GM18519 (cell line): Measurements from ENCODE around the gene PCSK5.

Source experiments
- ATAC-seq: cut with Tn5 transposase; IDR thresholded peaks from one replicate; pipeline ENCODE4 v1.9.1; 2021; ENCODE audit warnings: mild to moderate bottlenecking, moderate library complexity; ENCODE audit not compliant: unreplicated experiment, low FRiP score

Gene PCSK5

GRCh38 chr9:75918154-75918553 is 27.7 kb downstream of the PCSK5 start:
- ATAC-seq, result no peak

GRCh38 chr9:75918909-75919308 is 28.4 kb downstream of the PCSK5 start:
- no peak for ATAC-seq

DNA sequence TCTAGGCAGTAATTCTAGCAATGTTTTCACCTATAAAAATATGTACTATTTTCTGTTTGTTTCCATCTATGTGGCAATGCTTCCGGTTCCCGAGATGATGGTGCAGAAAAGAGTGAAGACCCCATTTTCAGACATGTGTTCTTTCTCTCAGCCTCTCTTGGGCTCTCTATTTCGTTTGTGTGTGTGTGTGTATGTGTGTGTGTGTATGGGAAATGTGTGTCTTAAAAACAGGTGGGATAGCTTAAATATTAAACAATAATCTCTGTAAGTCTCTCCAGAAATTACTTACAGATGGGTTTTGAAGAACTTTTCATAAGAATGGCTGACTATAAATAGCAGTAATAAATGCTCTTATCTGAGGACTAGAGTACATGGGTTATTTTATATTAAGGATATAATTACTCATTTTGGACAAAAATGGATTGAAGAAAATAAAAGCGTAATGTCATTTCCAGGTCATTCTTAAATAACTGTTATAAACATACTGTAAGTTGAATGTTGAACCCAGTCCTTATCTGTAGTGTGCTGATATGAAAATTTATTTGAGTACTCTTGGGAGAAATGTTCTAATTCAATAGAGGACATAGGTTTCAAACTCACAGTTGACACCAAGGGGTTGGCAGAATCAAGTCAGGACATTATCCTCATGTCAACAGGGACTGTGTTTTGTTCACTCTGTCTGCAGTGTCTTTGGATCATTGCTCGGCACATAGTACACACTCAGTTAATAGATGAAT is 31.1 kb downstream of the PCSK5 start:
- ATAC-seq, result no peak

DNA sequence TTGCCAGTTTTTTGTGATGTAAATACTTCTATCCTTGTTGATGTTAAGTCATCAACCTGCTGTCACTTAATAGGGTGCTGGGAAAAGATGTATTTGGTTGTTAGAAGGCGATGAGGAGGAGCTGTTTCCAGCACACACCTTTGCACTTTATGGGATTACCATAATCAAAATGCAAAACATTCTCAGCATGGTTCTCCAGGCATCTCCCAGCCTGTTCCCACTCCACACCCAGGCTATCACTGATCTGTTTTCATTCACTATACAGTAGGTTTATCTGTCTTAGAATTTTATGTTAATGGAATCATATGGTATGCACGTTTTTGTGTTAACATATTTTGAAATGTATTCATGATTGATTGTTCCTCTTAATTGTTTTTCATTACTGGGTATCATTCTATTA is 35.9 kb downstream of the PCSK5 start:
- ATAC-seq, result no peak

- no peak for ATAC-seq
Observed at GRCh38 chr9:75927356-75927755, 36.9 kb downstream of the PCSK5 start.

- no peak for ATAC-seq
Observed at GRCh38 chr9:75930190-75930589, 39.7 kb downstream of the PCSK5 start.

- no peak for ATAC-seq
Observed at GRCh38 chr9:75930730-75931321, 40.4 kb downstream of the PCSK5 start.

DNA sequence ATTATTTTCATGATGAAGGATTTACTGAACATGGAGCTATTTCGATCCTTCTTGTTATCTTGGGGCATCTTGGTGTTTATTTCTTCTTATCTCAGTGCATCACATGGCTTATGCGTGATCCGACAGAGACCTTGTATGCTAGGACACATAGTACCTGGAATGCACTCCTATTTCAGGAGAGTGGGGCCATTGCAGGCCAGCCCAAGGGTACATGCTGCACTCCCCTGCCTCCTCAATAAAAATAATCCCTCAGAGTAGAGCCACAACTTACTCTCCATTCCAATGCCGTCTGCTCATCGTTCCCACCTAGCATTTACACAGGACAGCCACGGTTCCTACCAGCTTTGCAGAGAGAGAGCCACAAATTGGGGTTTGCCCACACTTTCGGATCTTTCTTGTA is 43.5 kb downstream of the PCSK5 start:
- no peak for ATAC-seq

GRCh38 chr9:75935591-75935990 is 45.1 kb downstream of the PCSK5 start:
- ATAC-seq, result no peak

DNA sequence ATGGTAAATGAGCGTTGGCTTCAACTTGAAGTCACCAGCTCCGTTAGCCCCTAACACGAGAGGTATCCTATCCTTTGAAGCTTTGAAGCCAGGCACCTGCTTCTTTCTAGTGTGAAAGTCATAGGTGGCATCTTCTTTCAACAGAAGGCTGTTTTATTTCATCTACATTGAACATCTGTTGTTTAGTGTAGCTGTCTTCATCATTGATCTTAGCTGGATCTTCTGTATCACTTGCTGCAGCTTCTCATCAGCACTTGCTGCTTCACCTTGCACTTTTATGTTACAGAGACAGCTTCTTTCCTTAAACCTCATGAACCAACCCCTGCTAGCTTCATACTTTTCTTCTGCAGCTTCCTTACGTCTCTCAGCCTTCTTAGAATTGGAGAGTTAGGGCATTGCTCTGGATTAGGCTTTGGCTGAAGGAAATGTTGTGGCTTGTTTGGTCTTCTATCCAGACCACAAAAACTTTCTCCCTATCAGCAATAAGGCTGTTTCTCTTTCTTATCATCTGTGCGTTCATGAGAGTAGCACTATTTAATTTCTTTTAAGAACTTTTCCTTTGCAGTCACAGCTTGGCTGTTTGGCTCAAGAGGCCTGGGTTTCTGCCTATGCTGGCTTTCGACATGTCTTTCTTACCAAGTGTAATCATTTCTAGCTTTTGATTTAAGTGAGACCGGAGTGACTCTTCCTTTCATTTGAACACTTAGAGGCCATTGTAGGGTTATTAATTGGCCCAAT is 47.2 kb downstream of the PCSK5 start:
- no peak for ATAC-seq

DNA sequence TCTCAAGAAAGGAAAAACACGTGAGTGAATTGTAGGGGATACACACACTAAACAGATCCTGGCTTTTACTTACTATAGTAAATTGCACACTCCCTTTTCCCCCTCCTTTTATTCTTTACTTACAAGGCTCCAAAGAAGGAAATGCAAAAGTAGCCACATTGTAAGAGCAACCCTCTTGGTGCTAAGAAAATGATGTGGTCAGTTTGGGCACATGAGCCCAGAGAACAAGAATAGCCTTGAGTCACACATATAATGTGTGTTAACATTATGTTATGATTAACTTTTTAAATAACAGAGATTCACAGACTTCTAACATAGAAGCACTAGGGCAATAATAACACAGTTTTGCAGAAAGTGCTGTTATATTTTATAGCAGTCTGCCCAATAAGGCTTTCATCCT is 48.5 kb downstream of the PCSK5 start:
- no peak for ATAC-seq

- no peak for ATAC-seq
Observed at GRCh38 chr9:75939536-75940111, 49.2 kb downstream of the PCSK5 start.

GRCh38 chr9:75941066-75941465 is 50.6 kb downstream of the PCSK5 start:
- ATAC-seq, result no peak

DNA sequence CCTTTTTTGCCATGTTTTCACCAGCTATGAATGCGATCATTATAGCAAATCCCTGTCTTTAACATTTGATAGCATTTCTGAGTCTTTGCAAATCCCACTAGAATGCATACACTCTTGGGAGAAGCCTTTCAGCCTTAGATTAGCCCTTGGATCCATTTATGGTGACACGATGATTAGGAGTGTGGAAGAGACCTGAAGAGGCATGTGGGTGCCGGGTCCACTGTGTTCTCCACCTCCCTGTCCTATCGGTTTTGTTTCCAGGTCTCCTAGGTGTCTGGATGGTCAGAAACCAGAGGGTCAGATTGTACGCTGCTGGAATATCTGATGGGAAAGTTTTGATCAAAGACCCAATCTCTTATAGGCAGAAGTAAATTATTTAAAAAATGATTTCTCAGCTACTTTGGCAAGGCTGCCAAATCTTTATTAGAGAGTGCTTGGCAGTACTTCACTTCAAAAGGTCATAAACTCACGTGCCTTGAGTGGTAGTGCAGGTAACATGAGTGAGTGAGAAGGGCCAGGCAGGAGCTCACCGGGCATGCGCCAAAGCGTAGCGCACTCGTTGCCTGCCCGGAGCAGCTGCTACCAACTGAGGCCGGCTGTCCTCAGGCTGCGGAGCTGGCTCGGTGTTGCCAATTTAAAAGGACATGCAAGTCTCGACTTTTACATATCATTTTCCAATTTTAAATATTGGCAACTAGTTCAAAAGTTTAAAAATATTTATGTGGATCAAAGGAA is 51.3 kb downstream of the PCSK5 start:
- ATAC-seq, result no peak

DNA sequence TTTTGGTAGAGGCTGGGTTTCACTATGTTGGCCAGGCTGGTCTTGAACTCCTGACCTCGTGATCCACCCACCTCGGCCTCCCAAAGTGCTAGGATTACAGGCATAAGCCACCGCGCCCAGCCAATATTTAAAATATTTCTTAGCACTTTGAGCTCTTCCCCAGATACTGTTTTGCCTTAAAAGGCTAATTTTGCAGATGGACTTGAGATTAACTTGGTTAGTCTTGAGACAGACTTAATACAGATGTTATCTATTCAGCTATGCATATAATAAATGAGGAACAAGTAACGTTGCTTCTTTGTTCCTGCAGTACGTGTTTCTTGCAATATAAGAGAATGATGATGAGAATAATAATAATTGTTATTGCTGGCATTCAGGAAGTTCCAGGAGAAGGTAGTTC is 56.3 kb downstream of the PCSK5 start:
- ATAC-seq, result no peak

DNA sequence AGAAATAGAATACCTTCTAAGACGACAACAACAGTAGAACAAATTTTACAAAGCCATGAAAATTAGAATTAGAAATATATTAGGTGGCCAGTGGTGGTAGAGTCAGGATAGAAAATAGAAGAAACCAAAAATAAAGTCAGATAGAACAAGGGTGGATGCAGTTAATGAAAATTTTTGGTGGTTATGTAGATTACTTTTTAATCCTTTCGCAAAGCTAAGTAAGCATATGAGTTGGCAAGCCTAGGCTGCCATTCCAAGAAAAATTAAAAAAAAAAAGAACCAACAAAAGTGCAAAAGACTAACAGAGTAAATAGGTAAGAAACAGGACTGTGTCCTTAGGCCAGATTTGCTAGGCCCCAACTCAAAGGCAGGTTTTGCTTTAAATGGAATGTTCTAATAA is 56.8 kb downstream of the PCSK5 start:
- no peak for ATAC-seq

DNA sequence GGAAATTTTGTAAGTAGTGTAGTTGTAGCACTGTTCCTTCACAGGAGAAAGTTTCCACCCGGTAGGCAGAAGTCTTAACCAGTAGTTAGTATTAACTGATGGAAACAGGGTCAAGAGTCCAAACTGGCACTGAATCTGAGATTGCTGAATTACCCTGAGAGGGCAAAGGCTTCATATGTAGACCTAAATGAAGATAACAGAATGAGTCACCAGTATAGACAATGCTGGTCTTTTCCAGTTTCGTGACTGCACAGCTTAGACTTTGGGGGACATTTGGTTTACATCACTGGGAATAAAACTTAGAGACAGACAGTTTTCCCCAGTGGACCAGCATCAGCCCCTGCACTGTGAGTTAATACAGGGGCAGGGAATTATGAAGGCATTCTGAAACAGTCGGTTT is 60.5 kb downstream of the PCSK5 start:
- ATAC-seq, result no peak

DNA sequence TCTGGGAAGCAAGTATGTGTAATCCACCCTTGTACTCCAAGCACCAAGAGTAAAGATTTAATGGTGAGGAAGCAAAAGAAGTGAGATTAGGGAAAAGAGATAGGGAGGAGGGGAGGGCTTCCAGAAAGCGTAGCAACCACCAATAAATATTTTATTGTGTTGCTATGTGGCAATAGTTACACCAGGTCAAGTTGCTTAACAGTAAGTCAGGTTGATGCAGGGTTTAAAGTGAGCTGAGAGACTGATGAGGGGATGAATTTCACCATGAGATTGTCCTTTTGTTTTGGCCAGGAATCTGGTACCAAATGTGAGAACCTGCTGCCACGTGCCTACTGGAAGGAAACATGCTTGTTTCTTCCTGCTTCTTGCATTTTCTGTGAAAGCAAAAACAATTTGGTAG is 62.7 kb downstream of the PCSK5 start:
- no peak for ATAC-seq

- no peak for ATAC-seq
Observed at GRCh38 chr9:75956161-75956560, 65.7 kb downstream of the PCSK5 start.

DNA sequence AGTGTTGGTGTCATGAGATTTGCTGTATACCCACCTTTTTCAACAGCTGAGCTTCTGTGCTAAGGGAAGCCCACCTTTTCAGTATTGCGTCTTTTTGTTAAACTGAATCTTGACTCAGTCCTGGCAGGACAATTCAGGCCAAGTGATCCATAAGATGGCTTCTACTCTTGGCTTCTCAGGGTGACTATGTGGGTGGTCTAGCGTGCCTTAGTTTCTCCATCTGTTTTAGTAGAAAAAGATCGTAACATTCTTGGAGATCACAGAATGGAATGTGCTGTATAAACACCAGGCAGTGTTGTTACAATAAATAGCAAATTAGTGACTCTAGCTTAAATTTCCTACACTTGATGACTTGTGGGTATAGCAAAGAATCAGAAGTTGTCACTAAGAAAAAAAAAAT is 66.6 kb downstream of the PCSK5 start:
- no peak for ATAC-seq

DNA sequence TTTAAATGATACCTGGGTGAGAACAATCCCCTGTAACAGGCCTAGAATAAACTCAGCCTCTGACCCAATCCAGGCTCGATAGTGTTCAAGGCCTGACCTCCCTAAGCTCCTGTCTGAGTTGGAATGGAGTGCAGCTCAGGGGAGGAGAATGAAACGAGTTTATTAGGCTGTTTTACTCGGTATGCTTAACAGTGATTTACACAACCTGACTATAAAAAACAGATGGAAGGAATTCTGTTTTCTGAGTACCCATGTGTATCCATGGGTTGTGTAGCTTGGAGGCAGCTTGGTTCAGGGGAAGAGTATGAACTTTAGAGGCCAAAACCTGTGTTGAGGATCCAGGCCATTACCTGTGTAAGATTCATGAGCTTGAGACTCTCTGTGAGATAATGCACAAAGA is 67.8 kb downstream of the PCSK5 start:
- no peak for ATAC-seq
